Skeletal muscle tissue (tissue), 4 donors: ENCODE data around the gene PNMA8A. TPM values are rescaled to one million over a fixed set of nuclear protein-coding genes. Genes with fewer than 3 reads are reported as not detected.
A peak's percentile ranks its signal among the peaks of the same experiment; 100 is the strongest.

Experiments used
- H3K27ac ChIP-seq: one replicate; pipeline ENCODE4 v1.7.0; 2013; ENCODE audit warnings: mild to moderate bottlenecking, low read depth, low read length, inconsistent platforms
- H3K27me3 ChIP-seq, 3 donors: one replicate each; pipeline ENCODE4 v1.7.0; 2013; ENCODE audit warnings: low read length in 3 of 3; ENCODE audit not compliant: control insufficient read depth in 3 of 3, insufficient read depth in 3 of 3
- H3K36me3 ChIP-seq, 3 donors: one replicate each; pipeline ENCODE4 v1.7.0; 2013; ENCODE audit warnings: low read length in 3 of 3; ENCODE audit not compliant: control insufficient read depth in 3 of 3, insufficient read depth in 3 of 3
- H3K4me1 ChIP-seq, 3 donors: one replicate each; pipeline ENCODE4 v1.7.0; 2013; ENCODE audit warnings: low read length in 3 of 3, mild to moderate bottlenecking in 3 of 3; ENCODE audit not compliant: control insufficient read depth in 3 of 3, insufficient read depth in 3 of 3
- H3K4me3 ChIP-seq, 3 donors: one replicate each; pipeline ENCODE4 v1.7.0; 2013; ENCODE audit warnings: low read length in 3 of 3
- H3K9ac ChIP-seq, 3 donors: one replicate each; pipeline ENCODE4 v1.7.0; 2013; ENCODE audit warnings: low read length in 3 of 3, mild to moderate bottlenecking in 3 of 3, moderate library complexity in 2 of 3, low read depth in 1 of 3
- H3K9me3 ChIP-seq, 3 donors: one replicate each; pipeline ENCODE4 v1.7.0; 2013; ENCODE audit warnings: low read length in 3 of 3; ENCODE audit not compliant: control insufficient read depth in 3 of 3
- total RNA-seq: library from RNA; depleted of rRNA; stranded (reverse); fragments of >200 nt; gene quantifications from one replicate; pipeline ENCODE4 v1.2.3, GENCODE V29; 2014
- donor health status: Osteomylitis.

Gene PNMA8A
- total RNA-seq, 1 donor from 2014 or later: 21.4 TPM

DNA sequence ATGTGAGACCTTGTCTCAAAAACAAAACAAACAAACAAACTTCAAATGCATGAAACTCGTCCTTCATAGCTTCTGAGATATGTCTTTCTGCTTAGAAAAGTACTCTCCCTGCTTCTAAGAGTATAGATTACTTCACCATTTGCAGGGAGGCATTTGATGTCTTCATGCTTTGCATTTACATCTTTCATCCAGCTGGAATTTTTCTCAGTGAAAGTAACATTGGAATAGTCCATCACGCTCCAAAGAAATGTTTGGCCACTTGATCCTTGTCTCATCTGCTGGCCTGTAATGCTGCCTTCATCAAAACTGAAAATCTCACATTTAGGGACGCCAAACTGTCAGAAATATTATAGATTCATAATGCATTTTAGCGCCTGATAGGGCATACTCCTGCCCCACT is 19.2 kb downstream of the PNMA8A start:
- no peaks in the 10 kb centered on the region for H3K9me3 ChIP-seq

DNA sequence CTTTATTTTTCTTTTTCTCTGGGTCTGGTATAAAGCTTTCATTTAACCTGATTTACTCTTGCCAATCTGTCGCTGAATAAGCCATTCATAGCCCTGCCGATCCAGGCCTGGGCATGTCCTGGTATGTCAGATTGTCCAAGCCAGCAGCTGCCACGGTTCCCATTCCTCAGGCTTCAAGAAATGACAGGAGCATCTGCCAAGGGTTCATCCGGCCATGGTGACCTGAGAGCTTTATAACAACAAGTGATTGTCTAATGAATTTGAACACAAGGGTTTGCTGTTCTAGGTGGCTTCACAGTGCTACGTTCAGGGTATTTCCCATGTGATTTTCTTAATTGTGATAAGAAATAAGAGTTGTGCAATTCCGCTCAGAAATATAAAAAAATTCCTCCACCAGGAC is 20.0 kb downstream of the PNMA8A start:
- Histone ChIP-seq H3K36me3 (no peaks in the 10 kb centered on the region), H3K9me3 (no peaks in the 10 kb centered on the region), H3K27me3 (no peaks in the 10 kb centered on the region), H3K4me1 (peaks cover 0 to 4% (median 0%) of the 10 kb centered on the region in 3 donors), H3K27ac (peak overlapping the region; percentile 54), H3K4me3 (no peak overlapping the region), H3K9ac (peak overlapping the region in 1 of 3 donors; percentile 47)

More for the DNA sequence above, 19.2 kb downstream of the PNMA8A start:
- Histone ChIP-seq H3K36me3 (no peaks in the 10 kb centered on the region), H3K4me3 (no peak overlapping the region), H3K27ac (peak overlapping the region; percentile 54), H3K27me3 (no peaks in the 10 kb centered on the region), H3K4me1 (peaks cover 0 to 4% (median 0%) of the 10 kb centered on the region in 3 donors), H3K9ac (no peak overlapping the region)

DNA sequence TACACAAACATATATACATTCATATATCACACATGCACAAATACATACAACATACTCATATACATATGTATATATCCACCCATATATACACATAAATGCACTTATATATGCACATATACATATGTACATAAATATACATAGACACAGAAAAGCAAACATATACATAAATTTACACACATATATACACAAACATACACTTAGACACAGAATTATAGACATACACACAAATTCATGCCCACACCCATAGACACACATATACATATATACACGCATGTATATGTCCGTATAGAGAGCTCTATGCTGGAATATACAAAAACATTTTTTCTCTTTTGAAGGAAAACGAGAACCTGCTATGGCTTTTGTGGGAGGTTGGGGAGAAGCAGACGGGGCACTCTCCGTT is 20.6 kb downstream of the PNMA8A start:
- Histone ChIP-seq H3K9ac (no peak overlapping the region), H3K36me3 (no peaks in the 10 kb centered on the region), H3K4me3 (no peak overlapping the region), H3K27me3 (no peaks in the 10 kb centered on the region), H3K4me1 (peaks cover 0 to 4% (median 0%) of the 10 kb centered on the region in 3 donors), H3K27ac (peak overlapping the region; percentile 54), H3K9me3 (no peaks in the 10 kb centered on the region)

DNA sequence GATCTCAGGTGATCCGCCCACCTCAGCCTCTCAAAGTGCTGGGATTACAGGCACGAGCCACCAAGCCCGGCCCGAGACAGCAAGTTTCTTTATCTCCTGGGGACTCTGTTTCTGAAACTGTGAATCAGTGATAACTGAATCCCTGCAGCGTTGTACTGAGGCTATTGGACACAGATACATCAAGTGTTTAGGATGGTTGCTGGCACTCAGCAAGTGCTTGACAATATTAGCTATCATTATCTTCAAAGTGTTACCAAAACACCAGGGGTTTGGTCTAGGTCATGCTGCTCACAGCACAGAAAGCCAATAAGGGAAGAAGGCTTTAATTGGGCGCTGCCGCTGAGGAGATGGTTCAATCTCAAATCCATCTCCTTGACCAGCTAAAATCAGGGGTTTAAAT is 22.1 kb downstream of the PNMA8A start:
- H3K4me1 ChIP-seq: peaks cover 0 to 4% (median 0%) of the 10 kb centered on the region in 3 donors
- no peak overlapping the region for H3K4me3 ChIP-seq
- no peak overlapping the region for H3K9ac ChIP-seq
- H3K36me3 ChIP-seq: no peaks in the 10 kb centered on the region
- no peak overlapping the region for H3K27ac ChIP-seq
- no peaks in the 10 kb centered on the region for H3K9me3 ChIP-seq
- no peaks in the 10 kb centered on the region for H3K27me3 ChIP-seq

DNA sequence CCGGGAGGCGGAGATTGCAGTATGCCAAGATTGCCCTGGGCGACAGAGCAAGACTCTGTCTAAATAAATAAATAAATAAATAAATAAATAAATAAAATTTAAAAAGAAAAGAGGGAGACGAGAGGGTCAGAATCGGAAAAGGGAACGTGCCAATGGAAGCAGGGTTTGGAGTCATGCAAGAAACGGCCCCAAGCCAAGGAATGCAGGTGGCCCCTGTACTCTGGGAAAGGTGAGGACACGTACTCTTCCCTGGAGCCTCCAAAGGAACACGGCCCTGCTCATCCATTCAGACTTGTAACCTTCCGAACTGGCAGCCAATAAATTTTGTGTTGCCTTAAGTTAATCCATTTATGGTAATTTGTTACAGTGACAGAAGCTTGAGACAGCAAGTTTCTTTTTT is 22.8 kb downstream of the PNMA8A start:
- Histone ChIP-seq H3K9ac (no peak overlapping the region), H3K36me3 (no peaks in the 10 kb centered on the region), H3K9me3 (no peaks in the 10 kb centered on the region), H3K27ac (no peak overlapping the region), H3K4me1 (peaks cover 0 to 4% (median 0%) of the 10 kb centered on the region in 3 donors), H3K4me3 (no peak overlapping the region), H3K27me3 (no peaks in the 10 kb centered on the region)

DNA sequence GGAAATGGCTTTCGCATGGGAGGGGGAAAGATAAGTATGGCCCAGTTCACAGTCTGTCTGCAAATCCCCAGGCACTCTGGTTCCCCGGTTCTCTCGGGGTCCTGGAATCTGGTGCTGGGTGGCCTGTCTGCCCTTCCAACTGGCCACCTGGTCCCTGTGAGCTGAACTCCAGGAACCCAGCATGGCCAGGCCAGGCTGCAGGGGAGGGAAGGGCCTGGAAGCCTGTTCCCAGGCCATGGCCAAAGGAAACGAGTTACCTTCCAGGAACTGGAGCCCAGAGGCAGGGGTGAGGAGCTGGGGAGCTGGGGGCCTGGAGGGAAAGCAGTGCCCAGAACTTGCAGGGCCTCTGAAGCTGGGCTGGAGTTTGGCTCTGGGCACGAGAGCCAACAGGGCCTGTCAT is 23.5 kb downstream of the PNMA8A start:
- Histone ChIP-seq H3K9me3 (no peaks in the 10 kb centered on the region), H3K9ac (no peak overlapping the region), H3K36me3 (no peaks in the 10 kb centered on the region), H3K27me3 (no peaks in the 10 kb centered on the region), H3K4me1 (peaks cover 0 to 4% (median 3%) of the 10 kb centered on the region in 3 donors), H3K27ac (no peak overlapping the region), H3K4me3 (no peak overlapping the region)

DNA sequence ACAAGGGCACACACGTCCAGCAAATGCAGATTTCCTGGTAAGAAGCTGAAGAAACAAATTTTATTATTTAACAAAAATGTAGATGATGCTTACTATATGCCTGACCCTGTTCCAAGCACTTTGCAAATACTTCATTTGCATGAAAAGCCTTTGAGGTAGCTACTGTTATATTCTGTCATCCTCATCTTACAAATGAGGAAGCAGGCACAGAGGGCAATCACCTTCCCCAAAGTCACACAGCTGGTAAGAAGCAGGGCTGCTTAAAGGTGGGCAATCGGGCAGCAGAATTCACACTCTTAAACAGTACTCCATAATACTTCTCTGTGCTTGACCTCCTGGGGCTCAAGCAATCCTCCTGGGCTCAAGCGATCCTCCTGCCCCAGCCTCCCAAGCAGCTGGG is 24.4 kb downstream of the PNMA8A start:
- H3K9me3 ChIP-seq: no peaks in the 10 kb centered on the region
- H3K4me1 ChIP-seq: peaks cover 0 to 4% (median 4%) of the 10 kb centered on the region in 3 donors
- H3K9ac ChIP-seq: no peak overlapping the region
- H3K27me3 ChIP-seq: no peaks in the 10 kb centered on the region
- H3K4me3 ChIP-seq: no peak overlapping the region
- no peaks in the 10 kb centered on the region for H3K36me3 ChIP-seq
- H3K27ac ChIP-seq: no peak overlapping the region

DNA sequence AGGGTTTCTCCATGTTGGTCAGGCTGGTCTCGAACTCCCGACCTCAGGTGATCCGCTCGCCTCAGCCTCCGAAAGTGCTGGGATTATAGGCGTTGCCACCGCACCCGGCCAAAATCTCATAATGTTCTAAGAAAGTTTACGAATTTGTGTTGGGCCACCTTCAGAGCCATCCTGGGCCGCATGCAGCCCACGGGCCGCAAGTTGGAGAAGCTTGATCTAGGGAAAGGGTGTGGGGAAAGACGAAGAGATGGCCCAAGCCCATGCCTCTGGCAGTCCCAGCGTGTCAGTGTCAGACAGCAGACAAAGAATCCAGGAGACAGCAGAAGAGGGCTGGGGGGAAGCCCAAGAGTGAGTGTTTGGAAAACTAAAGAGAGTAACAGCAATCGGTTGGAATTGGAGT is 25.3 kb downstream of the PNMA8A start:
- Histone ChIP-seq H3K27me3 (no peaks in the 10 kb centered on the region), H3K9me3 (no peaks in the 10 kb centered on the region), H3K36me3 (no peaks in the 10 kb centered on the region), H3K4me1 (peaks cover 0 to 4% (median 2%) of the 10 kb centered on the region in 3 donors), H3K9ac (no peak overlapping the region), H3K4me3 (no peak overlapping the region), H3K27ac (no peak overlapping the region)

DNA sequence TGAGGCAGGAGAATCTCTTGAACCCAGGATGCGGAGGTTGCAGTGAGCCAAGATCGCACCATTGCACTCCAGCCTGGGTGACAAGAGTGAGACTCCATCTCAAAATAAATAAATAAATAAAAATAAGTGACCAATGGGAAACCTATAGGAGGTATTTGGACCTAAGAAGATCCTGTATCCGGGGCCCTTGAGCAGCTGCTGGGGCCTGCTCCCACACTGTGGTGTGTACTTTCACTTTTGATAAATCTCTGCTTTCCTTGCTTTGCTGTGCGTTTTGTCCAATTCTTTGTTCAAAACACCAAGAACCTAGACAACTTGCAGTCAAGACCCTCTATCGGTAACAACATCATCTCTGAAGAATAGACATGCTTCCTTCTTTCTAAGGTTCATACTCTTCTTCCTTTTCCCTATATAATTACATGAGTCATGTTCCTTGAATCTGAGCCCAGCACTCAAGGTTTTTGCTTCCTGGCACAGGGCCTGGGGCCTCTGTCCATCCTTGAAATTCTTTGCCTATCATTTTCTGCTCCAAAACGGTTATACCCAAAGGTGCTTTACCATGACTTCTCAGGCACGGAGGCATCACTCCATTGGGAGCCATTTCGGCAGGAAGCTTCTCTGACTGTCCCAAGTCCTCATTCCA is 28.4 kb downstream of the PNMA8A start:
- Histone ChIP-seq H3K9me3 (no peaks in the 10 kb centered on the region), H3K27me3 (no peaks in the 10 kb centered on the region), H3K9ac (no peak overlapping the region), H3K27ac (no peak overlapping the region), H3K4me1 (peaks cover 0 to 4% (median 0%) of the 10 kb centered on the region in 3 donors), H3K36me3 (no peaks in the 10 kb centered on the region), H3K4me3 (no peak overlapping the region)

DNA sequence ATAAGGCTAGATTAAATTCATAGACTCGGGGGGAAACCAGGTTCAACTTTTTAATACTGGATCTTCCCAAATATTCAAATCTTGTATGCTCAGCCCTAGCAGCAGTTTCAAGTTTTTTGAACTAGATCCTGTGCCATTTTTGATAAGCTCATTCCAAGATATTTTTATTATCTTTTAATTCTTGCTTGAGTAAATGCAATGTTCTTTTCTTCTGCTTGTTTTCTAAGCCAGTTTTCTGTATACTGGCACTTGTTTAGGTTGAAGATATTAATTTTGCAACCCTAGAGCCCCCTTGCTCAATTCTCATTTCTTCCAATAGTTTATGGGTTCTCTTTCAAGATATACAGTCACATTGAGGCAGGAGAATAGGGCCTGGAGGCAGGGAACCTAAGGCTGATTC is 29.5 kb downstream of the PNMA8A start:
- no peaks in the 10 kb centered on the region for H3K36me3 ChIP-seq
- H3K4me1 ChIP-seq: peaks cover 0 to 4% (median 0%) of the 10 kb centered on the region in 3 donors
- no peaks in the 10 kb centered on the region for H3K27me3 ChIP-seq
- H3K9ac ChIP-seq: no peak overlapping the region
- no peaks in the 10 kb centered on the region for H3K9me3 ChIP-seq
- H3K4me3 ChIP-seq: no peak overlapping the region
- H3K27ac ChIP-seq: no peak overlapping the region
